Osteocyte (in vitro differentiated cells): ENCODE results near the gene FGD5. TPM values are rescaled to one million over a fixed set of nuclear protein-coding genes. Genes with fewer than 3 reads are reported as not detected.

Experiments used
- DNase-seq: peaks from one replicate; pipeline ENCODE4 v3.0.0; 2021; ENCODE audit warnings: mixed read lengths; ENCODE audit not compliant: unreplicated experiment; ENCODE audit errors: extremely low spot score
- H3K27ac Mint-ChIP-seq: one replicate; pipeline ENCODE4 v1.8.0; 2021; ENCODE audit warnings: mild to moderate bottlenecking, mixed read lengths; ENCODE audit not compliant: unreplicated experiment
- H3K27me3 Mint-ChIP-seq: one replicate; pipeline ENCODE4 v1.8.0; 2021; ENCODE audit warnings: mixed read lengths; ENCODE audit not compliant: unreplicated experiment
- H3K36me3 Mint-ChIP-seq: one replicate; pipeline ENCODE4 v1.8.0; 2021; ENCODE audit warnings: mixed read lengths; ENCODE audit not compliant: unreplicated experiment
- H3K4me1 Mint-ChIP-seq: one replicate; pipeline ENCODE4 v1.8.0; 2021; ENCODE audit warnings: mixed read lengths; ENCODE audit not compliant: unreplicated experiment
- H3K4me3 Mint-ChIP-seq: one replicate; pipeline ENCODE4 v1.8.0; 2021; ENCODE audit warnings: mild to moderate bottlenecking, moderate library complexity, mixed read lengths; ENCODE audit not compliant: unreplicated experiment
- H3K9me3 Mint-ChIP-seq: one replicate; pipeline ENCODE4 v1.8.0; 2021; ENCODE audit warnings: mixed read lengths; ENCODE audit not compliant: unreplicated experiment
- CTCF ChIP-seq: fragments of 200-600 bp; sonication (generic); IDR thresholded peaks from 2 replicates; pipeline ENCODE4 v1.5.0; 2021; ENCODE audit warnings: antibody characterized with exemption, mild to moderate bottlenecking, moderate library complexity
- total RNA-seq: library from RNA; stranded (reverse); gene quantifications from 2 replicates; pipeline ENCODE4 v1.2.1, GENCODE V29; 2021

Gene FGD5
- total RNA-seq, 1 donor from 2014 or later = not detected

- Mint-ChIP-seq H3K4me1 (no peaks in the 10 kb centered on the region), H3K36me3 (no peaks in the 10 kb centered on the region), H3K27me3 (peaks cover 20% of the 10 kb centered on the region), H3K9me3 (no peaks in the 10 kb centered on the region), H3K27ac (no peak overlapping the region), H3K4me3 (no peak overlapping the region)
- DNase-seq = peak; percentile 95
- peak; percentile 96 for TF ChIP-seq CTCF
These were observed 102.4 kb downstream of the FGD5 start for GRCh38 chr3:14921034-14921616.

GRCh38 chr3:14921811-14922705, 103.3 kb downstream of the FGD5 start:
- Mint-ChIP-seq H3K27me3 (peaks cover 15% of the 10 kb centered on the region), H3K4me1 (no peaks in the 10 kb centered on the region), H3K4me3 (no peak overlapping the region), H3K27ac (no peak overlapping the region), H3K9me3 (no peaks in the 10 kb centered on the region), H3K36me3 (no peaks in the 10 kb centered on the region)
- no peak for TF ChIP-seq CTCF
- no peak for DNase-seq

- Mint-ChIP-seq H3K27me3 (peaks cover 10% of the 10 kb centered on the region), H3K27ac (no peak overlapping the region), H3K9me3 (no peaks in the 10 kb centered on the region), H3K4me3 (no peak overlapping the region), H3K4me1 (no peaks in the 10 kb centered on the region), H3K36me3 (no peaks in the 10 kb centered on the region)
- no peak for TF ChIP-seq CTCF
- DNase-seq = no peak
These were observed 104.1 kb downstream of the FGD5 start for GRCh38 chr3:14922863-14923262.

- Mint-ChIP-seq H3K4me1 (no peaks in the 10 kb centered on the region), H3K27me3 (peaks cover 6% of the 10 kb centered on the region), H3K9me3 (no peaks in the 10 kb centered on the region), H3K4me3 (no peak overlapping the region), H3K36me3 (no peaks in the 10 kb centered on the region), H3K27ac (no peak overlapping the region)
- TF ChIP-seq CTCF = no peak
- DNase-seq = no peak
These were observed 104.7 kb downstream of the FGD5 start for GRCh38 chr3:14923476-14923875.
